ENCODE results near the gene ANKMY1.

The ANKMY1 gene, protein sequence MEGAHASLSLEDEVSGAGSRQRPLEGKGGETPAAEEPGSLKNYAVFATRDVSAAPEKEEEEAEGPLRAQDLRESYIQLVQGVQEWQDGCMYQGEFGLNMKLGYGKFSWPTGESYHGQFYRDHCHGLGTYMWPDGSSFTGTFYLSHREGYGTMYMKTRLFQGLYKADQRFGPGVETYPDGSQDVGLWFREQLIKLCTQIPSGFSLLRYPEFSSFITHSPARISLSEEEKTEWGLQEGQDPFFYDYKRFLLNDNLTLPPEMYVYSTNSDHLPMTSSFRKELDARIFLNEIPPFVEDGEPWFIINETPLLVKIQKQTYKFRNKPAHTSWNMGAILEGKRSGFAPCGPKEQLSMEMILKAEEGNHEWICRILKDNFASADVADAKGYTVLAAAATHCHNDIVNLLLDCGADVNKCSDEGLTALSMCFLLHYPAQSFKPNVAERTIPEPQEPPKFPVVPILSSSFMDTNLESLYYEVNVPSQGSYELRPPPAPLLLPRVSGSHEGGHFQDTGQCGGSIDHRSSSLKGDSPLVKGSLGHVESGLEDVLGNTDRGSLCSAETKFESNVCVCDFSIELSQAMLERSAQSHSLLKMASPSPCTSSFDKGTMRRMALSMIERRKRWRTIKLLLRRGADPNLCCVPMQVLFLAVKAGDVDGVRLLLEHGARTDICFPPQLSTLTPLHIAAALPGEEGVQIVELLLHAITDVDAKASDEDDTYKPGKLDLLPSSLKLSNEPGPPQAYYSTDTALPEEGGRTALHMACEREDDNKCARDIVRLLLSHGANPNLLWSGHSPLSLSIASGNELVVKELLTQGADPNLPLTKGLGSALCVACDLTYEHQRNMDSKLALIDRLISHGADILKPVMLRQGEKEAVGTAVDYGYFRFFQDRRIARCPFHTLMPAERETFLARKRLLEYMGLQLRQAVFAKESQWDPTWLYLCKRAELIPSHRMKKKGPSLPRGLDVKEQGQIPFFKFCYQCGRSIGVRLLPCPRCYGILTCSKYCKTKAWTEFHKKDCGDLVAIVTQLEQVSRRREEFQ

DNA sequence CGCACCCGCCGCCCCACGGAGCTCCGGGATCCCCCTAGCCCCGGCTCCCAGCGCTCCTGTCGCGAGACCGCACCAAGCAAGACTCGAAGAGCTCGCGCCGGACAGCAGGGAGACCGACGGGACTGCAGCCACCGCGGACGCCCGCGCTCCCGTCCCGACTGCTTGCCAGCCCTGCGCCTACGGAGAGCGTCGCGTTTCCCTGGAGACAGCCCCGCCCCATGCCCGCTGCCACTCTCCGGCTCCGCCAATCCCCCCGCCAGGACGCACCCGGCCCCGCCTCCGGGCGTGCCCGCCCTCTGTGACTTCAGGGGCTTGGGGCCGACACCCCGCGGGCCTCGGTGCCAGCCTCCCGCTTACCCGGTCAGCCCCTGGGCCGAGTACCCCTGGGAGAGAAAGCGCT, at the start of gene ANKMY1:
TSS of gene ANKMY1 (minus strand) at position 181 of the 400 bp plus-strand sequence. CDS start 653 bp downstream, outside the sequence.
- TF ChIP-seq, protein P1, sequence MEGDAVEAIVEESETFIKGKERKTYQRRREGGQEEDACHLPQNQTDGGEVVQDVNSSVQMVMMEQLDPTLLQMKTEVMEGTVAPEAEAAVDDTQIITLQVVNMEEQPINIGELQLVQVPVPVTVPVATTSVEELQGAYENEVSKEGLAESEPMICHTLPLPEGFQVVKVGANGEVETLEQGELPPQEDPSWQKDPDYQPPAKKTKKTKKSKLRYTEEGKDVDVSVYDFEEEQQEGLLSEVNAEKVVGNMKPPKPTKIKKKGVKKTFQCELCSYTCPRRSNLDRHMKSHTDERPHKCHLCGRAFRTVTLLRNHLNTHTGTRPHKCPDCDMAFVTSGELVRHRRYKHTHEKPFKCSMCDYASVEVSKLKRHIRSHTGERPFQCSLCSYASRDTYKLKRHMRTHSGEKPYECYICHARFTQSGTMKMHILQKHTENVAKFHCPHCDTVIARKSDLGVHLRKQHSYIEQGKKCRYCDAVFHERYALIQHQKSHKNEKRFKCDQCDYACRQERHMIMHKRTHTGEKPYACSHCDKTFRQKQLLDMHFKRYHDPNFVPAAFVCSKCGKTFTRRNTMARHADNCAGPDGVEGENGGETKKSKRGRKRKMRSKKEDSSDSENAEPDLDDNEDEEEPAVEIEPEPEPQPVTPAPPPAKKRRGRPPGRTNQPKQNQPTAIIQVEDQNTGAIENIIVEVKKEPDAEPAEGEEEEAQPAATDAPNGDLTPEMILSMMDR (IDR thresholded peaks at IDR 0.05; ENCODE audit: insufficient read depth, missing control alignments), result no peak
- no peak for DNase-seq (ENCODE audit: insufficient read length, low spot score)

DNA sequence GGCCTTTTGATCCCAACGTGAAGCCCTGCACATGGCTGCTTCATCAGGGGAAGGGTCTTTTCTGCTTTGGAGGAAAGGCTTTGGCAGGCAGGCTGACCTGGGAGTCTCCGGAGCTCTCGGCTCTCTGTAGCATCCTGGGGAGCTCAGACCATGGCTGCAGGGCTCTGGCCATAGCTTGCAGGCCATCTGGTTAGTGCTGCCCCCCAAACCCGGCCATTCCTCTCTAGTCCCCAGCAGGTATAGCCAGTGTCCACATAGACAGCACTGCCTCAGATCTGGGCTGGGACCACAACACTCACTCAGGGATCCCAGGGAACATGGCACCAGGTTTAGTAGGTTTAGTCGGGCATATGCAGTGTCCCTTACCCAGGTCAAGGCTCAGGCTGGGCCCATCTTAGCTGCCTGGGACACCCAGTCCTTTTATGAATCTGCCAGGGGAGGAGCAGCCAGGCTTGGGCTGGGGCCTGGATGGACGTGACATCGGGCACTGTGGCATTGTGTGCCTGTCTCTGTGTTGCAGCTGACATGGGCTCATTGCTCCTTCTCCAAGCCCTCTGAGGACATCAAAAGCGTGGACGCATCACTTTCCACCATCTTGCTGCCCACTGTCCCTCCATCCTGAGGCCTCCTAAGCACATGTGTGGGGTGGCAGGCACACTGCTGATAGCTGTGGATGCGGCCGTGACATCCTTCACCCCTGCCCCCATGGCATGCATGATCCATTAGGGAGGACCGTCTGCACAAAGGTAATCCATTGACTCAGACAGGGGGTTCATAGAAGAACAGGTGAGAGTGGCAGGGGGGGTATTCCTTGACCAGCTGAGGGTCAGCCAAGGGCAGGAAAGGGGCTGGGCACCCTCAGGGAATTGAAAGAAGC, 48.3 kb upstream of the ANKMY1 start:
- TF ChIP-seq, protein P1 (IDR thresholded peaks at IDR 0.05; ENCODE audit: insufficient read depth, missing control alignments), result no peak
- DNase-seq (ENCODE audit: insufficient read length, low spot score), result no peak
- no peak for FAIRE-seq

More for the DNA sequence above, at the start of gene ANKMY1:
- FAIRE-seq, result no peak

DNA sequence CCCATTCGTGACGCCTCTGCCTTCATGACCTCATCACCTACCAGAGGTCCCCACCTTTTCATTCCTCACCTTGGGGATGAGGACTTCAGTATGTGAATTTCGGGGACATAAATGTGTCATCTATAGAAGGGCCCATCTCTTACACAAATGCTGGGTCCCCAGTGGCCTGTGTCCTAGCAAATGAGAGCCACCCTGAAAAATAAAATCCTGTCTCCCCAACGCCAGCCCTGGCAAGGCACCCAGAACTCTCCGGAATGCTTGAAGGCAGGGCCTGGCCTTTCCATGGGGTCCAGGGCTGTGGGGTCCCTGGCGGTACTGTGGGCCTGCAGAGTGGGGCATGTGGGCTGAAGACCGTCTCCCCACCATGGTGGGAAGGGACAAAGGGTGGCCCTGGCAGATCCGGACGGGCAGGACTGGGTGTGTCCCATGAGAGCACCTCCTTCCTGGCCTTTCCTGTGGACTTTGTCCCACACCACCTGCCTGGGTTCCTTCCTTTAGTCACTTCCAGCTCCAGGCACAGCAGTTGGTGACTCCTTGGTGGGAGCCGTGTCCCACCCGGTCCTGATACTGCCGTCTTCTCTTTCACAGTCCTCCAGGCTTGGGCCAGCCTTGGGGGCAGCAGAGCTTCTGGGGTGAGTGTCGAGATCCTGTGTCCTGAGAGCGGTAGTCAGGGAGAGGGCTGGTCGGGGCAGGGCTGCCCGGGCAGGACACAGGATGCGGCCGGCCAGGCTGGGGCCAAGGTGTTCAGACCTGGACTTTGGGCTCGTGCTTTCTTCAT, 47.3 kb upstream of the ANKMY1 start:
- FAIRE-seq (no peak), DNase-seq (ENCODE audit: insufficient read length, low spot score) (no peak)
- TF ChIP-seq, protein P1 (IDR thresholded peaks at IDR 0.05; ENCODE audit: insufficient read depth, missing control alignments), result no peak

DNA sequence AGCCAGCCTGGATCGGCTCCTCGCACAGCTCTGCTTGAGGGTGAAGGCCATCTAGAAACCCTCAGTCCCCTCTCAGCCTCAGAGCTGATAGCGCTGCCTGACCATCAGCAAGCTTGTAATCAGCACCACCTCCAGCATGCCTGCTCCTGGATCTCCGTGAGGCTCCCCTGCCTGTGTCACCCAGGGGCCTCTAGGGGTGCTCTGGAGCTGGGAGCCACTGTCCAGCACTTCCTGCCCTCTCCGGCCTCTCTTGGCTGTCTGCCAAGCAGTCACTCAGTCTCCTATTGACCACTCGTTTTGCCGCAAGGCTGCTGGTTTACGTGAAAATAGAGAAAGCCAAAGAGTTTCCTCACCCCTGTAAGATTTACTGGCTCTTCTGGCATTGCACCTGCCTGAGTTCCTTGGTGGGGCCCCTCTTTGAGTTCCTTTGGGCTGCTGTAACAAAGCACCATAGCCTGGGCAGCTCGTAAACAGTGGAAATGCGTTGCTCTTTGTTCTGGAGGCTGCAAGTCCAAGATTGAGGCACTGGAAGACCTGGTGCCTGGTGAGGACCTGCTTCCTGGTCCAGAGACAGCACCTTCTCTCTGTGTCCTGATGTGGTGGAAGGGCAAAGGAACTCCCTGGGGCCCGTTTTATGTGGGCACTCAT, 46.6 kb upstream of the ANKMY1 start:
- no peak for FAIRE-seq
- DNase-seq (ENCODE audit: insufficient read length, low spot score), result no peak
- TF ChIP-seq, protein P1 (IDR thresholded peaks at IDR 0.05; ENCODE audit: insufficient read depth, missing control alignments), result no peak

DNA sequence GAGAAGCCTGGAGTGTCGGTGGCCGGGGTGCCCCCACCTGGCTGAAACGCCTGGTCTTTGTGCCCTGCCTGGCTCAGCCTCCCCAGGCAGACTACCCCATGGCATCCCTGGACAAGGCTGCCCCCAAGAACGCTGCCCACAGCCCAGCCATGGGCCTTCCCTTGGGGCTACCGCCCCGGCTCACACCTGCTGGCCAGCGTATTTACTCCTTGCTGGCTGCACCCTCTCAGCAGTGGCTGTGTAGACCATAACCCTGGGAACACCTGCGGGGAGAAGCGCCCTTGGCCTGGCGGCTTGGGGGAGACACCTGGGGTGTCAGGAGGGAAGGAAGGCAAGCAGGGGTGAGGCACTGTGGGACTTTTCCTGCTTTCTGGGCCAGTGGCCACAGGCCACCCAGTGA, 46.1 kb upstream of the ANKMY1 start:
- DNase-seq (ENCODE audit: insufficient read length, low spot score), result no peak
- TF ChIP-seq, protein P1 (IDR thresholded peaks at IDR 0.05; ENCODE audit: insufficient read depth, missing control alignments), result no peak
- FAIRE-seq, result no peak

All from D721Med (cell line).